Natural killer cell (primary cell): ENCODE data around the gene LAPTM4A. TPM values are rescaled to one million over a fixed set of nuclear protein-coding genes. Genes with fewer than 3 reads are reported as not detected.

ENCODE experiments used
- ATAC-seq, 3 donors: fragments of 150-1000 bp in 2 of 3; fragments of 200-7000 bp in 1 of 3; cut with Tn5 transposase; 1 replicate in 1 of 3; 2 replicates in 2 of 3; pipeline ENCODE4 v1.10.0; 2021; ENCODE audit warnings: mild to moderate bottlenecking in 2 of 3, moderate library complexity in 2 of 3
- DNase-seq, 2 donors: peaks; one replicate each; pipeline versions ENCODE4 v3.0.0 to v3.0.0-alpha.2; 2013 to 2021; ENCODE audit warnings: mixed read lengths in 1 of 2
- H3K27ac ChIP-seq: one replicate; pipeline ENCODE4 v1.5.1; 2013; ENCODE audit warnings: mild to moderate bottlenecking, low read length
- H3K27me3 ChIP-seq: one replicate; pipeline ENCODE4 v1.6.1; 2013; ENCODE audit warnings: low read length; ENCODE audit not compliant: control insufficient read depth, insufficient read depth
- H3K36me3 ChIP-seq: one replicate; pipeline ENCODE4 v1.6.1; 2013; ENCODE audit warnings: low read length; ENCODE audit not compliant: control insufficient read depth, insufficient read depth
- H3K4me1 ChIP-seq: one replicate; pipeline ENCODE4 v1.6.1; 2013; ENCODE audit warnings: low read length; ENCODE audit not compliant: control insufficient read depth, insufficient read depth
- H3K4me3 ChIP-seq: one replicate; pipeline ENCODE4 v1.5.1; 2013; ENCODE audit warnings: low read length
- H3K9me3 ChIP-seq: one replicate; pipeline ENCODE4 v1.6.1; 2013; ENCODE audit warnings: low read length; ENCODE audit not compliant: control insufficient read depth, insufficient read depth
- H3K27ac Mint-ChIP-seq, 2 donors: one replicate each; pipeline ENCODE4 v1.8.0; 2022; ENCODE audit warnings: mild to moderate bottlenecking in 2 of 2, mixed read lengths in 2 of 2, moderate library complexity in 1 of 2
- H3K27me3 Mint-ChIP-seq, 2 donors: one replicate each; pipeline ENCODE4 v1.8.0; 2022; ENCODE audit warnings: low read depth in 2 of 2, mixed read lengths in 2 of 2
- H3K36me3 Mint-ChIP-seq: one replicate; pipeline ENCODE4 v1.8.0; 2022; ENCODE audit warnings: mixed read lengths
- H3K4me1 Mint-ChIP-seq, 2 donors: one replicate each; pipeline ENCODE4 v1.8.0; 2022; ENCODE audit warnings: mixed read lengths in 2 of 2
- H3K4me3 Mint-ChIP-seq: one replicate; pipeline ENCODE4 v1.8.0; 2022; ENCODE audit warnings: mild to moderate bottlenecking, moderate library complexity, mixed read lengths
- H3K9me3 Mint-ChIP-seq, 2 donors: one replicate each; pipeline ENCODE4 v1.8.0; 2022; ENCODE audit warnings: mixed read lengths in 2 of 2
- CTCF ChIP-seq: fragments of 200-600 bp; IDR thresholded peaks from one replicate; pipeline ENCODE4 v1.8.0; 2022; ENCODE audit warnings: antibody characterized with exemption
- WGBS: methylation state at CpG from one replicate; pipeline ENCODE4 v1.1.7; 2013; ENCODE audit warnings: missing lambda C conversion rate; ENCODE audit not compliant: insufficient coverage; 5-methylcytosine and 5-hydroxymethylcytosine counted together
- intact Hi-C: fragments of 100-400 bp; cut with micrococcal nuclease; formaldehyde crosslinking; loops from one replicate; pipeline ENCODE4 v1.14.2; 2022
- total RNA-seq, 4 donors: library from RNA; stranded (reverse); fragments of 120-200 nt in 1 of 4; gene quantifications; one replicate each; pipeline versions ENCODE4 v1.2.3 to v1.2.4, GENCODE V29; 2013 to 2022

Gene LAPTM4A
- total RNA-seq, 3 donors from 2014 or later (not counting 1 experiment from before 2014, with no cell fraction given) = 60.6 to 98.4 (median 75.0) TPM

- Mint-ChIP-seq H3K4me1 (peaks cover 24 to 36% of the 10 kb centered on the region in 2 donors), H3K36me3 (peaks cover 8% of the 10 kb centered on the region), H3K4me3 (peak overlapping the region; percentile 95), H3K9me3 (no peaks in the 10 kb centered on the region), H3K27ac (peak overlapping the region; percentile 88 to 89), H3K27me3 (peaks cover 9 to 18% of the 10 kb centered on the region in 2 donors)
- no peak for ATAC-seq
- intact Hi-C loops = no loop called here
- peaks cover 3% of the 10 kb centered on the region for H3K27me3 ChIP-seq
- H3K36me3 ChIP-seq = no peaks in the 10 kb centered on the region
- H3K9me3 ChIP-seq = no peaks in the 10 kb centered on the region
- H3K4me3 ChIP-seq = no peak overlapping the region
- TF ChIP-seq CTCF = no peak
- DNase-seq = no peak
- 89% methylated on average over 2 of the region's 2 CpGs for WGBS
- peaks cover 13% of the 10 kb centered on the region for H3K4me1 ChIP-seq
- no peak overlapping the region for H3K27ac ChIP-seq
Observed at GRCh38 chr2:19988600-19988999, 62.8 kb downstream of the LAPTM4A start.

DNA sequence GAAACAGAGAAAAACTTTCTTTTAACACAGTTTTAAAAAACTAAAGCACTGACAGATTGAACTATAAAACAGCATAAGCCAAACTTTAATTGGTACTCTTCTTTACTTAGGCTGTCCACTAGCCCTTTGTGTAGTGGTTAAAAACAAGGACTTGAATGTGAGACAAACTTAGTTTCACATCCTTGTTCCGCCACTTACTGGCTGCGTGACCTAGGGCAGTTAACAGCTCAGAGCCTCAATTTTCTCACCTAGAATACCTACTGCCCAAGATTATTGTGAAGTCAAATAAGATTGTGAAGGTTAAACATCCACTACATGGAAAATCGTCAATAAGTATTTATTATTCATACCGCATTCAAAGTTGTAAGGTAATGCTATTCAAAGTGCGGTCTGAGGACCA is 63.5 kb downstream of the LAPTM4A start:
- no peak for DNase-seq
- peaks cover 8% of the 10 kb centered on the region for H3K36me3 Mint-ChIP-seq
- H3K27ac Mint-ChIP-seq = peak overlapping the region; percentile 88 to 89
- Histone ChIP-seq H3K27ac (no peak overlapping the region), H3K36me3 (no peaks in the 10 kb centered on the region), H3K27me3 (peaks cover 3% of the 10 kb centered on the region), H3K4me3 (no peak overlapping the region), H3K4me1 (peaks cover 13% of the 10 kb centered on the region), H3K9me3 (no peaks in the 10 kb centered on the region)
- no peaks in the 10 kb centered on the region for H3K9me3 Mint-ChIP-seq
- peak overlapping the region; percentile 95 for H3K4me3 Mint-ChIP-seq
- whole genome bisulfite sequencing = 100% methylated on average over 2 of the region's 5 CpGs
- intact Hi-C loops = no loop called here
- H3K27me3 Mint-ChIP-seq = peaks cover 9 to 12% of the 10 kb centered on the region in 2 donors
- no peak for TF ChIP-seq CTCF
- peaks cover 27 to 36% of the 10 kb centered on the region in 2 donors for H3K4me1 Mint-ChIP-seq
- no peak for ATAC-seq

Other genes starting within 250 kb of the LAPTM4A start
- 10 to 100 TPM; 30.4 to 45.3 (median 37.2) TPM for gene TTC32, start 149.6 kb downstream of the LAPTM4A start, total RNA-seq
- 1 to 10 TPM; 5.8 to 8.3 (median 7.7) TPM for gene WDR35, start 61.5 kb downstream of the LAPTM4A start, total RNA-seq
- not detected for gene MATN3, start 39.0 kb downstream of the LAPTM4A start, total RNA-seq
- gene SDC1, start 173.5 kb upstream of the LAPTM4A start, total RNA-seq = under 1 TPM in 1 of 3 donors, not detected in 2; 0.63 TPM